K562 (cell line): ENCODE results near the gene BHMT2. TPM values are rescaled to one million over a fixed set of nuclear protein-coding genes. Genes with fewer than 3 reads are reported as not detected.

Source experiments
- AFF1 ChIP-seq, 2 experiments: fragments of 450-650 bp; IDR thresholded peaks; 2 replicates each; pipeline ENCODE4 v1.6.1; 2018; ENCODE audit warnings: mild to moderate bottlenecking in 2 of 2, low read depth in 1 of 2; ENCODE audit not compliant: partially characterized antibody in 2 of 2
- CBFA2T2 ChIP-seq: fragments of 450-650 bp; conservative IDR thresholded peaks from 2 replicates; pipeline ENCODE4 v1.6.1; 2017; ENCODE audit warnings: mild to moderate bottlenecking
- DLX4 ChIP-seq: fragments of 250-450 bp; sonication (Bioruptor Pico); IDR thresholded peaks from 2 replicates; pipeline ENCODE4 v1.6.1; 2021; ENCODE audit warnings: mild to moderate bottlenecking
- ERF ChIP-seq: fragments of 450-650 bp; formaldehyde crosslinking; IDR thresholded peaks from 2 replicates; pipeline ENCODE4 v1.4.0; 2020; ENCODE audit warnings: mild to moderate bottlenecking, mixed read lengths
- ETV5 ChIP-seq: sonication (generic); formaldehyde crosslinking; IDR thresholded peaks from 2 replicates; pipeline ENCODE4 v1.4.0; 2020; ENCODE audit warnings: low read depth, mild to moderate bottlenecking, missing genetic modification reagents
- FOXM1 ChIP-seq, 2 experiments: fragments of 450-650 bp in 1 of 2; sonication (generic) in 1 of 2; formaldehyde crosslinking in 1 of 2; IDR thresholded peaks; 2 replicates each; pipeline versions ENCODE4 v1.6.1 to v1.9.0; 2017 to 2022; ENCODE audit warnings: low read depth in 2 of 2, mild to moderate bottlenecking in 2 of 2, missing genetic modification reagents in 1 of 2, moderate library complexity in 1 of 2
- HCFC1 ChIP-seq: IDR thresholded peaks from 2 replicates; pipeline ENCODE4 v1.6.1; 2012; ENCODE audit warnings: low read depth, low read length, improper control_type of control experiment
- KHSRP ChIP-seq: fragments of 450-650 bp; IDR thresholded peaks from 2 replicates; pipeline ENCODE4 v1.6.1; 2017
- MGA ChIP-seq: fragments of 450-650 bp; IDR thresholded peaks from 2 replicates; pipeline ENCODE4 v1.6.1; 2016; ENCODE audit warnings: mild to moderate bottlenecking, moderate library complexity
- STAT5A ChIP-seq: IDR thresholded peaks from 2 replicates; pipeline ENCODE4 v1.6.1; 2012; ENCODE audit warnings: low read length, inconsistent platforms, borderline replicate concordance
- ZNF431 ChIP-seq: sonication (generic); formaldehyde crosslinking; IDR thresholded peaks from 2 replicates; pipeline ENCODE4 v1.8.0; 2022; ENCODE audit warnings: mild to moderate bottlenecking, missing genetic modification reagents
- polyA plus RNA-seq, 8 experiments: library from polyadenylated mRNA; depleted of rRNA in 4 of 8; stranded (reverse) in 5 of 8; unstranded in 3 of 8; fragments of >200 nt; fragmentation: Nextera tagmentation in 2 of 8; fragmentation: Illumina TruSeq in 1 of 8; extraction: Ambion mirVana in 2 of 8; extraction: Trizol in 1 of 8; gene quantifications; 2 replicates each; pipeline versions ENCODE4 v1.2.1 to v1.2.3, GENCODE V29; 2011 to 2014; ENCODE audit warnings: inconsistent platforms in 1 of 8, missing spikeins in 1 of 8
- total RNA-seq, 7 experiments: library from RNA; depleted of rRNA in 6 of 7; stranded (reverse); fragments of >200 nt in 6 of 7; fragmentation: Illumina TruSeq in 2 of 7; extraction: Trizol in 2 of 7; gene quantifications; 2 replicates each; pipeline versions ENCODE4 v1.2.1 to v1.2.3, GENCODE V29; 2011 to 2021; ENCODE audit warnings: low replicate concordance in 1 of 7

The BHMT2 gene
- total and polyA plus RNA-seq, 9 of the 15 experiments (the other 6 are each of a cell fraction or from before 2014, with no cell fraction given): not detected

- TF ChIP-seq AFF1 (IDR thresholded peaks at IDR 0.05; ENCODE audit: low read depth in 1 of 2, partially characterized antibody in 2 of 2) (peak in 1 of 2 experiments; percentile 59), FOXM1 (IDR thresholded peaks at IDR 0.05; ENCODE audit: low read depth) (peak; percentile 53; the same call in 1 of the 2 replicates), FOXM1 (CRISPR knock-in tag; IDR thresholded peaks at IDR 0.05; ENCODE audit: low read depth) (no peak), HCFC1 (no peak), ERF (CRISPR knock-in tag) (no peak), CBFA2T2 (no peak), ZNF431 (no peak), ETV5 (CRISPR knock-in tag) (no peak), MGA (no peak), KHSRP (no peak), STAT5A (no peak), DLX4 (CRISPR knock-in tag) (no peak)
Measured at GRCh38 chr5:79133657-79134451, 64.3 kb downstream of the BHMT2 start (continued).
